Calu3 (cell line): ENCODE results near the gene CEP97. TPM values are rescaled to one million over a fixed set of nuclear protein-coding genes. Genes with fewer than 3 reads are reported as not detected.

Experiments
- BruUV-seq: library from RNA; stranded (reverse); fragments of 400-500 nt; replicated peaks from 2 replicates; lab custom pipeline; 2021; lab: Mats Ljungman, UMichigan
- CTCF ChIA-PET: fragments of 300-600 bp; sonication (Branson Sonifier 250); formaldehyde crosslinking; loops from one replicate; lab custom pipeline; 2022; ENCODE audit warnings: antibody characterized with exemption; lab: Charles Lee
- DNase-seq: peaks from one replicate; pipeline ENCODE4 v3.0.0; 2022
- H3K27ac Mint-ChIP-seq: one replicate; pipeline ENCODE4 v1.8.0; 2022; ENCODE audit warnings: mixed read lengths; ENCODE audit not compliant: unreplicated experiment
- H3K27me3 Mint-ChIP-seq: one replicate; pipeline ENCODE4 v1.8.0; 2022; ENCODE audit warnings: mixed read lengths; ENCODE audit not compliant: unreplicated experiment
- H3K36me3 Mint-ChIP-seq: one replicate; pipeline ENCODE4 v1.8.0; 2022; ENCODE audit warnings: mild to moderate bottlenecking, moderate library complexity, mixed read lengths; ENCODE audit not compliant: insufficient read depth, unreplicated experiment
- H3K4me1 Mint-ChIP-seq: one replicate; pipeline ENCODE4 v1.8.0; 2022; ENCODE audit warnings: mild to moderate bottlenecking, low read depth, mixed read lengths; ENCODE audit not compliant: unreplicated experiment
- H3K4me3 Mint-ChIP-seq: one replicate; pipeline ENCODE4 v1.8.0; 2022; ENCODE audit warnings: mild to moderate bottlenecking, low read depth, moderate library complexity, mixed read lengths; ENCODE audit not compliant: unreplicated experiment
- H3K9me3 Mint-ChIP-seq: one replicate; pipeline ENCODE4 v1.8.0; 2022; ENCODE audit warnings: low read depth, mixed read lengths; ENCODE audit not compliant: unreplicated experiment
- intact Hi-C: fragments of 100-400 bp; cut with micrococcal nuclease; formaldehyde crosslinking; loops from one replicate; pipeline ENCODE4 v1.10.0; 2022; ENCODE audit not compliant: unreplicated experiment
- total RNA-seq: library from RNA; stranded (reverse); gene quantifications from 2 replicates; pipeline ENCODE4 v1.2.3, GENCODE V29; 2022
- TF ChIP-seq, protein P1 (sequence below): fragments of 200-600 bp; IDR thresholded peaks from one replicate; pipeline ENCODE4 v1.8.0; 2022; ENCODE audit warnings: antibody characterized with exemption; ENCODE audit not compliant: unreplicated experiment

The CEP97 gene
- total RNA-seq, 1 experiment from 2014 or later: 5.4 TPM

DNA sequence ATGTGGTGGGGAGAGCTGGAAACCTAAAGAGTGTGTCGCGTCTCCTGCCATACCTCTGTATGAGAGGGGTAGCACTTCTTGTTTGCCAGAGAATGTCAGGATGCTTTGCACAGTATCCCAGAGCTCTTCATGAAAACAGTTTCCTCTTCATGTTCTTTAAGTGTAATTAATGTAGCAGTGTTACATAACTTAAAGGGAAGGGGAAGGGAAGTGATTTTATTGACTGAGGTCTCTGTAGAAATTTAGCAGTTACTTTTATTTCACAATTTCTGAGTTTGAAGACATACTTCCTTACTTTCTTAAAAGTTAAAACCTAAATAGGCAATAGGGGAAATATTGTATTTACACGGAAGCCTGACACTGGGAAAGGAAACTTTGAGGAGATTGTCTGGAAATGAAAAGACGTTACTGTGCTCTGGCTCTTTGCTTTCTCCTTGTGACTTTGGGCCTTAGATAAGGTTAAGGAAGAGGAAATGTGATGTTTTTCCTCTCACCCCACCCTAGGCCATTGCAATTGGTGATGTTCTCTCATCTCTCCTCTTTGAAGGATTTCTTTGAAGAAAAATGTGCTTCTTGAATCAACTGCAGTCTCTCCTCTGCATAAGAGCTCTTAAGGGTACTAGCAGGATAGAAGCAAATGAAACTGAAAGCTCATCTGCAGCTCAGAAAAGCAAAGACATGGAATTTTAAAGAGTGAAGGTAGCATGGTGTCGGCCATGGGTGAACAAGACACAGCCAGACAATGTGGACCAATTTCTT lies 60.6 kb downstream of the CEP97 start:
- DNase-seq: no peak
- Mint-ChIP-seq H3K4me3 (no peak overlapping the region), H3K27ac (no peak overlapping the region), H3K36me3 (peaks cover 4% of the 10 kb centered on the region), H3K4me1 (no peaks in the 10 kb centered on the region), H3K9me3 (no peaks in the 10 kb centered on the region), H3K27me3 (no peaks in the 10 kb centered on the region)
- TF ChIP-seq, protein P1, sequence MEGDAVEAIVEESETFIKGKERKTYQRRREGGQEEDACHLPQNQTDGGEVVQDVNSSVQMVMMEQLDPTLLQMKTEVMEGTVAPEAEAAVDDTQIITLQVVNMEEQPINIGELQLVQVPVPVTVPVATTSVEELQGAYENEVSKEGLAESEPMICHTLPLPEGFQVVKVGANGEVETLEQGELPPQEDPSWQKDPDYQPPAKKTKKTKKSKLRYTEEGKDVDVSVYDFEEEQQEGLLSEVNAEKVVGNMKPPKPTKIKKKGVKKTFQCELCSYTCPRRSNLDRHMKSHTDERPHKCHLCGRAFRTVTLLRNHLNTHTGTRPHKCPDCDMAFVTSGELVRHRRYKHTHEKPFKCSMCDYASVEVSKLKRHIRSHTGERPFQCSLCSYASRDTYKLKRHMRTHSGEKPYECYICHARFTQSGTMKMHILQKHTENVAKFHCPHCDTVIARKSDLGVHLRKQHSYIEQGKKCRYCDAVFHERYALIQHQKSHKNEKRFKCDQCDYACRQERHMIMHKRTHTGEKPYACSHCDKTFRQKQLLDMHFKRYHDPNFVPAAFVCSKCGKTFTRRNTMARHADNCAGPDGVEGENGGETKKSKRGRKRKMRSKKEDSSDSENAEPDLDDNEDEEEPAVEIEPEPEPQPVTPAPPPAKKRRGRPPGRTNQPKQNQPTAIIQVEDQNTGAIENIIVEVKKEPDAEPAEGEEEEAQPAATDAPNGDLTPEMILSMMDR: no peak
- BruUV-seq: no TSS peak
- intact Hi-C loops: no loop called here
- CTCF ChIA-PET: no interaction called here

DNA sequence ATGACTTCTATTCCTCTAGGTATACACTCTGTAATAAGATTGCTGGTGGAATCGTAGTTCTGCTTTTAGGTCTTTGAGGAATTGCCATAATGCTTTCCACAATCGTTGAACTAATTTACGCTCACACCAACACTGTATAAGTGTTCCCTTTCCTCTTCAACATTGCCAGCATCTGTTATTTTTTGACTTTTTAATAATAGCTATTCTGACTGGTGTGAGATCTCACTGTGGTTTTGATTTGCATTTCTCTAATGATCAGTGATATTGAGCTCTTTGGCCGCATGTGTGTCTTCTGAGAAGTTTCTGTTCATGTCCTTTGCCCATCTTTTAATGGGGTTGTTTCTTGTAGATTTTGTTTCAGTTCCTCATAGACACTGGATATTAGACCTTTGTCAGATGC lies 67.4 kb downstream of the CEP97 start:
- no peak for DNase-seq
- Mint-ChIP-seq H3K27ac (no peak overlapping the region), H3K9me3 (no peaks in the 10 kb centered on the region), H3K4me3 (no peak overlapping the region), H3K27me3 (no peaks in the 10 kb centered on the region), H3K36me3 (no peaks in the 10 kb centered on the region), H3K4me1 (no peaks in the 10 kb centered on the region)
- TF ChIP-seq, protein P1: no peak
- CTCF ChIA-PET: no interaction called here
- BruUV-seq: no TSS peak
- intact Hi-C loops: no loop called here

DNA sequence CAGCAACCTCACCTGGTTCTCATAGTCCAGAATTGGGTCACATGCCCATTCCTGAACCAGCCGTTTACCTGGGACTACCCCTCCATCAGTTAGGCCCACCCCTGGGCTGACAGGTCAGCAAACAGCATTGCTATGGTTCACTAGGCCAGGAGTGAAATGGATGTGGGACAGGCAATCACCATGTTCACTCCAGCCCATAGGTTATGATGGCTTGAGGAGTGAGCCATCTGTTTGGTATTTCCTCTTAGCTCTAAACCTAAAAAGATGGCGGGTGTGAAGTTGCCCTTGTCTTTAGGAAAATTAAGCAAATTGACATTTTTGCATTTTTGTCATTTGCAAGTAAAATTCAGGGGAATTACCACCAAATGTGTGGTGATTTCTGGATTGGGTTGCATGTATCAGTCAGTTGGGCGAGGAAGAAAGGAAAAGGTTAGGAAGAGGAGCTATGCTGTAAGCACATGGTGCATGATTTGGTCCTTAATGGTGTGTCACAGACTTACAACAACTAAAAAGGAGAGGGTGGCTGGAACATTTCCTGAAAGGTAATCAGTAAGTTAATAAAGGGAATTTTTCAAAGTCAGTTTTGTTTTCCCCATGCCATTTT lies 71.8 kb downstream of the CEP97 start:
- Mint-ChIP-seq H3K9me3 (no peaks in the 10 kb centered on the region), H3K4me1 (no peaks in the 10 kb centered on the region), H3K36me3 (no peaks in the 10 kb centered on the region), H3K27me3 (no peaks in the 10 kb centered on the region), H3K27ac (no peak overlapping the region), H3K4me3 (no peak overlapping the region)
- BruUV-seq: no TSS peak
- intact Hi-C loops: no loop called here
- no peak for DNase-seq
- TF ChIP-seq, protein P1: no peak
- CTCF ChIA-PET: no interaction called here

DNA sequence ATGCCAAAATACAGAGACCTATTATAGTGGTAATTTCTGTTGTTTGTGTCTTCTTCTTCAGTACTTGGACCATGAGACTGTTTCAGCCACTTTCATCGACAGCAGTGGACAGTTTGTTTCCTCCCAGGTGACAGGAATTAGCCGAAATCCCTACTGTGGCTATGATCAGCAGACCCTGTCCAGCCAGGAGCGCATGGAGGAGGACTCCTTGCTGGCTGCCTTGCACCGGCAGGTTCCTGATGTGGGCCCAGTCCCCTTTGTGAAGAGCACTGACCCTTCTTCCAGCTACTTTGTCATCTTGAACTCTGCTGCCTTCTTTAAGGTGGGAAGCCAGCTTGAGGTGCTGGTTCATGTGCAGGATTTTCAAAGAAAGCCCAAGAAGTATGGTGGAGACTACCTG lies 76.8 kb downstream of the CEP97 start:
- no peak for DNase-seq
- H3K36me3 Mint-ChIP-seq: no peaks in the 10 kb centered on the region
- TF ChIP-seq, protein P1: no peak
- H3K4me3 Mint-ChIP-seq: no peak overlapping the region
- BruUV-seq: no TSS peak
- no peaks in the 10 kb centered on the region for H3K4me1 Mint-ChIP-seq
- no peaks in the 10 kb centered on the region for H3K9me3 Mint-ChIP-seq
- no peaks in the 10 kb centered on the region for H3K27me3 Mint-ChIP-seq
- intact Hi-C loops: loop anchor here (10.0 kb wide), 1 partner anchor 106 kb away; no protein-coding TSS in a partner anchor
- CTCF ChIA-PET: interaction anchor here (0.6 kb wide), 1 partner anchor 32 kb away, joined by 4 read pairs; no protein-coding TSS in a partner anchor
- no peak overlapping the region for H3K27ac Mint-ChIP-seq
